ENCODE data around the gene GRK5.

Gene GRK5

DNA sequence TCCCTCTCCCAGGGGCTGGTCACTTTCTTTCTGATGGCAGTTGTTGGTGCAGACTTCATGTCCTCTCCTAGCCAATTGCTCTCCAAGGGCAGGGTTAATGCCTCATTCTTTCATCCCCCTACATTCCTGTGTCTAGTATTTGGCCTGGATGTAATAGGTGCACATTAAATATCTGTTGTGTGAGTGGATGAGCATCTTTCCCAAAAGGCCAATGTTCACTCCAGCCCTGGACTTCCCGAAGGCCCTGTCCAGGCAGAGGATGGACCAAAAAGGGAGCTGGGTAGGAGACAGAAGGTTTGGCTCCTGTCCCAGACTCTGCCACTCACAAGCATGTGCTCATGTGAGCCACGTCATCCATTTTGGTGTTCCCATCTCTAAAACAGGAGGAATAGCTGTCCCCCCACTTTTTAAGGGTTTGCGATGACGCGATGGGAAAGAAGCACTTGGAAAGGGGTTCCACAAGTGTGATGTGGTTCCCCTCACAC, 287.7 kb downstream of the GRK5 start:
- DNase-seq, result no peak

DNA sequence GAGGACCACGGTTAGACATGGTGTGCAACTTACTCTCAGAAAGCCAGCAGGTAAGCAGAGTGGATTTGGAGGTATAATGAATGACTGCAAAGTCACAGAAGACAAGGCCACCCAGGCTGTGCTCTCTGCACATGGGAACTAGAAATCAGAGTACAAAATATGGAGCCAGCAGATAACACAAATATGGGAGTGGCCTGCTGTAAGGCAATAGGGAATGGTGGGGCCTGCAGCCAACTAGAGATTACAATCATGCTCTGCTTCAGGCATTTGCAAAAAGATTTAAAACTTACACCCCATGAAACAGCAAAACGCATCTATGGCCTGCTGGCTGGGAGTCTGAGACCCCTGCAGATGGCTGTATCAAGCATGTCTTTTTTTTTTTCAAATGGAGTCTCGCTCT, 288.2 kb downstream of the GRK5 start:
- DNase-seq, result no peak

DNA sequence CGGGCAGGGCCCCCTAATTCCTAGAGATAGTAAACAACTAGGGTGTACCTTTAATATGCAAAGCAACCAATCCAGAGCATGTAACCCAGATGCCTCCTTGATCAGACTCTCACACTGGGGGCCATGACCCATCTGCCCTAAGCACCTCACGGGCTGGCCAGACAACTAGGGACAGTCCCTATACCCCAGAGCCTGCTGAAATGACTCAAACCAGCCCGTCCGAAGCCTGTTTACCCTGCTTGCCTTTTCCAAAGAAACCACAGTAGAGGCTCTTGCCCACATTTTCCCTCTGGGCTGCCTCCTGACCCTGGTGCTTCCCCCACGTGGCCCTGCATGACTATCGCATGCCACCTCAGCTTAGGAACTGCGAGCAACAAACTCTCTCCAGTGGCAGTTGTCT, 288.9 kb downstream of the GRK5 start:
- peak; percentile 66 for DNase-seq

DNA sequence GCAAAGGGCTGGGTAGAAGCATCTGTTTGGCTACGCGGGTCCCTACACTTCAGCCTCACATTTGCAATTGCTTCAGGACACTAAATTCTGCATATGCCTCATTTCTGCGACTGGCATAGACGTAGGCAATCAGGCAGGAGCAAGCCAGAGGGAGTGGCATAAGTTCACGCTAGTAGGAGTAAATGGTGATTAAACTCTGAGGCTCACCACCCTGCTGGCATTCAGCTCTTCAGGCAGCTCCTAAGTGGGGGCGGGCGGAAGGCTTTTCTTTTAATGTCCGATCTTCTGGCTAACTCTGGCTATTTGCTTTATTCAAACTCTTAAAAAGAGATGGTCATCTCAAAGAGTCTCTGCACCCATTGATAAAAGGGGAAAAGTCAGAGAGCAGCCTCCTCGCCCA, 289.9 kb downstream of the GRK5 start:
- DNase-seq, result no peak

DNA sequence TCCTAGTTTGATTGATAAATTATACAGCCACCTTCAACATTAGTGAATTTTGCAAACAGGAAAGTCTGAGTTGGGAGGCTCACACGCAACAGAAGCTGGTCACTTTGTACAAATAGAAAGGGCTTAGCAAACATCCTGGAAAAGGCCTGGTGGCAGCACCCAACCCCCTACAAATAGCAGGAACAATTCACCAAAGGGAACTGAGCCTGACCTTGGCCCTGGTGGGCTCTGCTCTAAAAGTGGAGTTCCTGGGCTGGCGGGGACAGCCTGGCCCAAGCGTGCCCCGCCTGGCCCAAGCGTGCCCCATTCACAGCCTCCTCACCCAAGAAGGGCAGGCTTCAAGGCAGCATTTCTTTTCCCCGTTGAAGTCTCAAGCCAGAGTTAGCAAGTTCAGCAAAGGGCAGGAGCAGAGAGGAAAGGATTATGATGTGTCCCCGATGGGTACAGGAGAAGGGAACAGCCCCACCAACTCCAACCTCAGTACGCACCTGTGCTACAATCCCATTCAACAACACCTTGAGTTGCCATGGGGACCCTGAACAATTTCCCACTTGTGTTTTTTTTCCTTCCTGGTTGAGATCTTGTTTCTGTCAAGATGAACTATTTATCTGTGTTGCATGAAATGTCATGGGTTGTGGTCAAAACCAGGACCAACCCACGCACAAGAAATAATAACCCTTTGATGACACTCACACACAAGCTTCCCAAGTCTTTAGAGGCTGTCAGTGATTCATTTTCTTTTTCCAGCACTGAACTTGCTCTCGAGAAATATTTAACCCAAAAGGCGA, 291.7 kb downstream of the GRK5 start:
- DNase-seq, result no peak

DNA sequence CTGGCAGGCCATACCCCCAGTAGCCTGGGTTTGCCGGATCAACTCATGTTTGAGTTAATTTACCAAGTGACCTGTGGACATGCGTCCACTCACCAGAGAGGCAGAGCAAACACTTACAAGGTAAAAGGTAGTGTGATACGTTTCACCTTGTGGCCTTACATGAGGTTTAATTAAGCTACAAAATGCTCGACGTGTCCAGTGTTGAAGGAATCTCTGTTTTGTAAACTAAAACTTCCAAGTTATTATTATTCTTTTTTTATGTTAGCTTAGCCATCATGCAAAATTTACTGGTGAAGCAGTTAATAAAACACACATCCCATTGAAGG, 292.3 kb downstream of the GRK5 start:
- no peak for DNase-seq

DNA sequence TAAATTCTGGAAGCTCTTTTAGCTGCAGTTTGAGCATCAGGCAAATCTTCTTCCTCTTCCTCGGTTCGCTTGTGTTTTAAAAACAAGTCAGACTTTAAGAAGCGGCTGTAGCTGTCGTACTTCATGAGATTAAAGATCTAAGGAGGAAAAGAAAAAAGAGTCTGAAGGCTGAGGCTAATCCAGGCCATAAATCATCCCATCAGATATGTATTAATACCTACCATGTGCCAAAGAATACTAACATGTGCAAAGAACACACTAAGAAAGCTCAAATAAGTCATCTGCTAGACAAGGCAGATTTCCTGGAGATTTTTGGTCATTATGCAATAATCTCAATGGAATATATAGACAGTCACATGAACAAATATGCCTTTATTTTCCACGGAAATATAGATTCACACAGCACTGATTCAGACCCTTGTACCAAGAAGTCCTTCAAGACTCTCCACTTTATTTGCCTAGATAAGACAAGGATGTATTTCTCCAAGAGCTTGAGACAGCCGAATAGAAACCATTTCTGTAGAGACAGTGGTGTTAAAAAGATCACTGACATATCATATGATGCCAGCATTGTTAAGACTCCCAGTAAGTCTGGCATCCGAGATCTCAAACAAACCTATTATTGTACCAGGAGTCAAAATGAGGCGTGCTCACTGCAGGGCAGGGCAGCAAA, 292.9 kb downstream of the GRK5 start:
- no peak for DNase-seq

DNA sequence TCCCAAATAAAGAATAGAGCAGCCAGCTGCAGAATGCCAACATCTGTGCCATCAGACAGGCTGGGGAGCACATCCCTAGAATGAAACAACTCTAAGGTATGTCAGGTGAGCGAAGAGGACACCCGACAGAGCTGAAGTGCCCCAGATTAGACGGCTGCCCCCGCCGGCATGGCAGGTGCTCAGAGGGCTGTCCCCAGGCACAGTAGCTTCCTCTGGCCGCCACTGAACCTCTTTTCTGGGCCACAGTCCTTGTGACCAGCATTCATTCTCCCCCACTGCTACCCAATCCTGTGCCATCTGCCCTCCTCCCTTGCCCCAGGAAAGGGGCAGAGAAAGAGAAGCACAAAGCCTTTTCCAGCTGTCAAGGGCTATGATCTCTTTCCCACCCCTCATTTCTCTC, 293.4 kb downstream of the GRK5 start:
- DNase-seq, result no peak

DNA sequence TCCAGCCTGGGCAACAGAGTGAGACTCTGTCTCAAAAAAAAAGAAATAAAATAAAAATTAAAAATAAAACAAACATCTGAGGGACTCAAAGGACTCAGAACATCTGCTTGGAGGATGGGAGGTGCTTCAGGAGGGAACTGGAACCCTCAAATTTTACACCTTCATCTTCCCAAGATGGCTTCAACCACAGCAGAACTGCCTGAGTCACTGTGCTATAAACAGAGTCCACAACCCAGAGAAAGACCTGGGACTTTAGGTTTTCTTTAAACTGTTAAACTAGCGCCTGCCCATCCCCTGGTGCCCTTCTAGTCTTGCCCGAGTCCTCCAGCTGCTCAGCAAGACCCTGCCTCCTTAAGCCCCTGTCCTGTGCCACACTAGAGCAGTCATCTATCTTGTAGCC, 294.3 kb downstream of the GRK5 start:
- no peak for DNase-seq

DNA sequence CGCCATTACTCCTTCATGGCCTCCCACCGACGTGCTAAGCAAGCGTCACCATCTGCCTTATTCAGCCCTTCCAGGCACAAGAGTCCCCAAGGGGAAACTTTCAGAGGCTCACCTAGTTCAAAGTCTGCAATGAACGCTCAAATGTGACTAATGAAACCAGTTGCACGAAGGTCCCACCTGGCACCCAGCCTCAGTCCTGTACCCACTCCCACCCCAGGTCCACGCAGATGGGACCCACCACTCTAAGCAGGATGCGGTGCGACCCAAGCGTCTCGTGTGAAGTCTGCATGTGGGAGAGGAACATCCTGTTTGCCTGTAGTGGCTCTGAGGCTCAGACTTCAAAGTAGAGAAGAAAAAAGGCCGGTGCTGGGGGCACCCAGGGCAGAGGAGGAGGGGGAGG, 294.8 kb downstream of the GRK5 start:
- DNase-seq, result peak; percentile 89

DNA sequence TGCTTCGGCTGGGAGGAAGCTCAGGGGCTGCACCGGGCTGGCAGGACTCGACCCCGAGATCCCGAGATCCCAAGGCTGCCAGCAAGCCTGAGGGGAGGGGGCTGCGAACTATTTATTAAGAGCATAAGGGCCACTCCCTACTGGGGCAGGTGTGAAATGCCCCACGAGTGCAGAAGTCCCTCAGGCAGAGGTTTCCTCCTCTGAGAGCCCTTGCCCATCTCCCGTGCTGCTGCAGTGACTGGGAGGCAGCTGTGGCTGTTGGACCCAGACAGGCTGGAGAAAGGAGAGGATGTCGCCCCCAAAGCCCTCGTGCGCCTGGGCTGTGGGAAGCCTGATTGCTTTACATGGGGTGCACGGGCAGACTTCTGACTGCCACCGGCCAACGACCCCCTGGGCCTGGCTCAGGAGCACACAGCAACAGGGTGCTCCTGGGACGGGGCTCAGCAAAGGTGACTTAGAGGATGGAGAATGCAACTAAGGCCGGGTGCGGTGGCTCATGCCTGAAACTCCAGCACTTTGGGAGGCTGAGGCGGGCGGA, 295.3 kb downstream of the GRK5 start:
- no peak for DNase-seq

DNA sequence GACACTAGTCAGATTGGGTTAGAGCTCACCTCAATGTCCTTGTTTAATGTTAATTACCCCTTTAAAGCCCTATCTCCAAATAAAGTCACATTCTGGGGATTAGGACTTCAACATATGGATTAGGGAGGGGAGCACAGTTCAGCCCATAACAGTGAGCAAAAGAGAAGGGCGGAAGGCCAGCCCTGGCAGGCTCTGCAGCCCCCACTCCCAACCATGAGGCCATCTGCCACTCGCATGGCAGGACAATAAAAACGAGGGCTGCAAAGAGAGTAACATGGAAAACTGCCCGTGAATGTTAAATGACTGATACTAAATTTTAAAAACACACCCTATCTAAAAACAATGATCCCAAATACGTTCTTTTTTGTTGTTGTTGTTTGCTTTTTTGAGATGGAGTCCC, 296.4 kb downstream of the GRK5 start:
- no peak for DNase-seq

DNA sequence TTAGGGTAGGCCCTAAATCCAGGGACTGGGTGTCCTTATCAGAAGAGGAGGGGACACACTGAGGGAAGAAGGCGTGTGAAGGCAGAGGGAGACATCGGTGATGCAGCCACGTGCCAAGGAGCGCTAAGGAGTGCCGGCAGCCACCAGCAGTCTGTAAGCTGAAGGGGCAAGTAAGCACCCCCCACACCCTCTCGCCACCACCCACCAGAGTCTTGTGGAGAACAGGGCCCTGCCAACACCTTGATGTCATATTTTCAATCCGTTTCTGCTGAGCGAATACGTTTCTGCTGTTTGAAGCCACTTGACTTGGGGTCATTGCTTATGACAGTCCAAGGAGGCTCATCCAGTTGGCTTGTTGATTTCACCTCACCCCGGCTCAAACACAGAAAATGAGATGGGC, 297.3 kb downstream of the GRK5 start:
- no peak for DNase-seq

DNA sequence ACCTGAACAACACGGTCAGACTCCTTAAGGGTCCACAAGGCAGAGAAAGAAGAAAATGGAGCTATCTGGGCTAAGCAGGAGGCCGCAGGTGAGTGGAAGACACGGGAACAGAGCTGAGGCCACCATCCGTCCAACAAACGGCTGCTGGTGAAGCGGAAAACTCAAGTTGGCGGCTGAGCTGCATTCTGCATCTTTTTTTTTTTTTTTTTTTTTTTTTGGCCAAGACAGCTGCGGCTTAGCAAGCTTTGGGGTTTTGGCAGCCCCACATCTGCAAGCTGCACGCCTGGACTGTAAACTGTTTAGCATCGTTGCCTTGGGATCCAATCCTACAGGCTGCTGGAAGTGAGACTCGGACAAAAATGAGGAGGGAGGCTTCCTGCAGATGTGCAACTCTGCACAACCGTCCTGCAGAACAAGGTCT, 297.8 kb downstream of the GRK5 start:
- DNase-seq, result no peak
